Esophagus squamous epithelium (tissue), 5 donors: ENCODE measurements around the gene CCDC106. TPM values are rescaled to one million over a fixed set of nuclear protein-coding genes. Genes with fewer than 3 reads are reported as not detected.
A peak's percentile ranks its signal among the peaks of the same experiment; 100 is the strongest.

Experiments used
- DNase-seq: peaks from one replicate; lab custom pipeline; 2025; lab: John Stamatoyannopoulos, UW
- H3K27ac ChIP-seq, 4 donors: fragments of 200-600 bp; sonication (generic); one replicate each; pipeline ENCODE4 v1.5.1; 2016 to 2019; ENCODE audit warnings: mild to moderate bottlenecking in 1 of 4
- H3K27me3 ChIP-seq, 4 donors: fragments of 200-600 bp; sonication (generic); 1 replicate in 3 of 4; 2 replicates in 1 of 4; pipeline versions ENCODE4 v1.5.1 to v1.6.0; 2017 to 2021; ENCODE audit warnings: antibody characterized with exemption in 1 of 4
- H3K36me3 ChIP-seq, 3 donors: fragments of 200-600 bp; sonication (generic); one replicate each; pipeline ENCODE4 v1.5.1; 2016 to 2019
- H3K4me1 ChIP-seq, 3 donors: fragments of 200-600 bp; sonication (generic); one replicate each; pipeline ENCODE4 v1.5.1; 2017 to 2019
- H3K4me3 ChIP-seq, 4 donors: fragments of 200-600 bp; sonication (generic); 1 replicate in 3 of 4; 2 replicates in 1 of 4; pipeline ENCODE4 v1.5.1; 2016 to 2019; ENCODE audit warnings: mild to moderate bottlenecking in 2 of 4, moderate library complexity in 1 of 4
- H3K9me3 ChIP-seq, 3 donors: fragments of 200-600 bp; sonication (generic); one replicate each; pipeline ENCODE4 v1.5.1; 2016 to 2019
- POLR2A ChIP-seq, 4 donors: fragments of 450-650 bp; IDR thresholded peaks; one replicate each; pipeline ENCODE4 v1.6.1; 2017; ENCODE audit warnings: antibody characterized with exemption in 4 of 4, mild to moderate bottlenecking in 4 of 4, moderate library complexity in 3 of 4
- WGBS, 2 donors: methylation state at CpG; one replicate each; pipeline ENCODE4 v1.1.5; 2018; 5-methylcytosine and 5-hydroxymethylcytosine counted together
- intact Hi-C: fragments of 100-400 bp; cut with DNase I; formaldehyde crosslinking; loops from one replicate; pipeline ENCODE4 v1.15.0; 2022
- total RNA-seq, 4 donors: library from RNA; depleted of rRNA; stranded (reverse); fragments of >200 nt; gene quantifications; one replicate each; pipeline ENCODE4 v1.1.0, GENCODE V29; 2016
- TF ChIP-seq, protein P1 (sequence below), 6 experiments: fragments of 450-650 bp in 4 of 6; fragments of 200-600 bp in 2 of 6; sonication (generic) in 2 of 6; IDR thresholded peaks; one replicate each; pipeline ENCODE4 v1.5.1; 2016 to 2019; ENCODE audit warnings: antibody characterized with exemption in 6 of 6, mild to moderate bottlenecking in 4 of 6, moderate library complexity in 4 of 6
- donor health status: DM: yes; HTN: yes; CAD: no.

The CCDC106 gene
- total RNA-seq, 4 donors from 2014 or later = 2.4 to 7.2 (median 4.6) TPM

GRCh38 chr19:55603581-55604292, 44.3 kb upstream of the CCDC106 start:
- WGBS, 2 donors = 75 to 85% methylated on average over 18 to 22 of the region's 22 CpGs
- Histone ChIP-seq H3K36me3 (peaks cover 0 to 21% (median 9%) of the 10 kb centered on the region in 3 donors), H3K9me3 (no peaks in the 10 kb centered on the region), H3K27me3 (no peaks in the 10 kb centered on the region), H3K4me1 (peaks cover 32 to 77% (median 37%) of the 10 kb centered on the region in 3 donors), H3K4me3 (no peak overlapping the region), H3K27ac (peak overlapping the region; percentile 96 to 97 (median 97))
- DNase-seq = no peak
- TF ChIP-seq POLR2A (IDR thresholded peaks at IDR 0.05) = no peak
- TF ChIP-seq, protein P1, sequence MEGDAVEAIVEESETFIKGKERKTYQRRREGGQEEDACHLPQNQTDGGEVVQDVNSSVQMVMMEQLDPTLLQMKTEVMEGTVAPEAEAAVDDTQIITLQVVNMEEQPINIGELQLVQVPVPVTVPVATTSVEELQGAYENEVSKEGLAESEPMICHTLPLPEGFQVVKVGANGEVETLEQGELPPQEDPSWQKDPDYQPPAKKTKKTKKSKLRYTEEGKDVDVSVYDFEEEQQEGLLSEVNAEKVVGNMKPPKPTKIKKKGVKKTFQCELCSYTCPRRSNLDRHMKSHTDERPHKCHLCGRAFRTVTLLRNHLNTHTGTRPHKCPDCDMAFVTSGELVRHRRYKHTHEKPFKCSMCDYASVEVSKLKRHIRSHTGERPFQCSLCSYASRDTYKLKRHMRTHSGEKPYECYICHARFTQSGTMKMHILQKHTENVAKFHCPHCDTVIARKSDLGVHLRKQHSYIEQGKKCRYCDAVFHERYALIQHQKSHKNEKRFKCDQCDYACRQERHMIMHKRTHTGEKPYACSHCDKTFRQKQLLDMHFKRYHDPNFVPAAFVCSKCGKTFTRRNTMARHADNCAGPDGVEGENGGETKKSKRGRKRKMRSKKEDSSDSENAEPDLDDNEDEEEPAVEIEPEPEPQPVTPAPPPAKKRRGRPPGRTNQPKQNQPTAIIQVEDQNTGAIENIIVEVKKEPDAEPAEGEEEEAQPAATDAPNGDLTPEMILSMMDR (IDR thresholded peaks at IDR 0.05) = no peak
- intact Hi-C loops = no loop called here

DNA sequence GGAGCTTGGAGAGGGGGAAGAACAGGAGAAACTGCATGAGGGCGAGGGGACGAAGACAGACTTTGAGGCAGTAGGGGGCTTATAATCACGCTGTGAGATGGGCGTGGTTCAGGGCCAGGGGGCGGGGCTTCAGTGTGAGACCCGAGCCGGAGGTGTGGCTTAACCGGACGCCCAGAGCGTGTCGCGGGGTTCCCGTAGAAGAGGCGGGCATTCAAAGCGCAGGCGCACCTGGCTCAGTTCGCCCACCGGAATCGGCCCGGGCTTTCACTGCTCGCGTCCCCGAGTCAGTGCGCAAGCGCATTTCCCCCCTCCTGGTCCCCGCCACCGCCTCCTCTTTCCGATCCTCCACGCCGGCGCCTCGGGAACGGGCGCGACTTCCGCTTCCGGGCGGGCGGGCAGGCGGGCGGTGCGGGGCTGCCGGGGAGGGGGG, 42.8 kb upstream of the CCDC106 start:
- Histone ChIP-seq H3K27ac (peak overlapping the region; percentile 96 to 97 (median 97)), H3K9me3 (no peaks in the 10 kb centered on the region), H3K4me3 (peak overlapping the region; percentile 77 to 86 (median 82)), H3K4me1 (peaks cover 32 to 73% (median 37%) of the 10 kb centered on the region in 3 donors), H3K27me3 (no peaks in the 10 kb centered on the region), H3K36me3 (peaks cover 0 to 36% (median 11%) of the 10 kb centered on the region in 3 donors)
- peak in 2 of 4 donors; percentile 5 to 15 for TF ChIP-seq POLR2A (IDR thresholded peaks at IDR 0.05)
- TF ChIP-seq, protein P1 (IDR thresholded peaks at IDR 0.05) = no peak
- peak; percentile 81 for DNase-seq
- intact Hi-C loops = no loop called here
- 1 to 3% methylated on average over 11 to 24 of the region's 43 CpGs for WGBS, 2 donors

GRCh38 chr19:55605637-55606470, 42.2 kb upstream of the CCDC106 start, which contains the start of gene ZNF865:
ZNF865 (plus strand) TSS chr19:55605647; CDS start chr19:55613619, 7,972 bp downstream.
- TF ChIP-seq, protein P1 (IDR thresholded peaks at IDR 0.05) = peak; percentile 58 to 76 (median 64)
- no peak for TF ChIP-seq POLR2A (IDR thresholded peaks at IDR 0.05)
- H3K4me1 ChIP-seq = peaks cover 27 to 69% (median 34%) of the 10 kb centered on the region in 3 donors
- peaks cover 0 to 42% (median 11%) of the 10 kb centered on the region in 3 donors for H3K36me3 ChIP-seq
- H3K9me3 ChIP-seq = no peaks in the 10 kb centered on the region
- no peaks in the 10 kb centered on the region for H3K27me3 ChIP-seq
- H3K27ac ChIP-seq = peak within 1 kb of the TSS; percentile 96 to 97 (median 97)
- intact Hi-C loops = no loop called here
- 1% methylated on average over 16 to 20 of the region's 44 CpGs for WGBS, 2 donors
- H3K4me3 ChIP-seq = peak within 1 kb of the TSS; percentile 77 to 86 (median 82)
- DNase-seq = no peak

- intact Hi-C loops = no loop called here
- Histone ChIP-seq H3K4me1 (peaks cover 22 to 69% (median 29%) of the 10 kb centered on the region in 3 donors), H3K27me3 (no peaks in the 10 kb centered on the region)
Measured at GRCh38 chr19:55606471-55606787, 41.6 kb upstream of the CCDC106 start.

More at GRCh38 chr19:55606471-55606787, 41.6 kb upstream of the CCDC106 start:
- no peak for DNase-seq
- Histone ChIP-seq H3K4me3 (peak overlapping the region; percentile 77 to 86 (median 82)), H3K36me3 (peaks cover 0 to 43% (median 11%) of the 10 kb centered on the region in 3 donors), H3K9me3 (no peaks in the 10 kb centered on the region), H3K27ac (peak overlapping the region; percentile 96 to 97 (median 97))
- TF ChIP-seq, protein P1 (IDR thresholded peaks at IDR 0.05) = peak in 1 of 6 experiments; percentile 2
- TF ChIP-seq POLR2A (IDR thresholded peaks at IDR 0.05) = no peak
- WGBS, 2 donors = 18 to 25% methylated on average over 11 to 12 of the region's 12 CpGs
